Measurements from ENCODE around the gene FBL.

- TF ChIP-seq CTCF (conservative IDR thresholded peaks at IDR 0.05; ENCODE audit: low read length): no peak
- no peak for TF ChIP-seq EZH2phosphoT487 (IDR thresholded peaks at IDR 0.05; ENCODE audit: borderline replicate concordance)
Measured at GRCh38 chr19:39825531-39826076, 20.6 kb downstream of the FBL start.
